Activated CD8-positive, alpha-beta T cell treated with anti-CD3 and anti-CD28 coated beads for 36 hours (primary cell): ENCODE data around the gene TMEM168. TPM values are rescaled to one million over a fixed set of nuclear protein-coding genes. Genes with fewer than 3 reads are reported as not detected.
"Not testable (repeated sequence)": the region's sequence is repeated elsewhere in the genome, so short reads cannot be mapped to it uniquely, and the experiment has no call there.

ENCODE experiments used
- ATAC-seq: fragments of 200-7000 bp; cut with Tn5 transposase; one replicate; pipeline ENCODE4 v1.10.0; 2021; ENCODE audit warnings: mild to moderate bottlenecking, moderate library complexity
- CTCF ChIA-PET: fragments of 350-600 bp; sonication (Branson Sonifier 250); formaldehyde crosslinking; loops from one replicate; lab custom pipeline; 2021; ENCODE audit warnings: antibody characterized with exemption; lab: Charles Lee
- POLR2A ChIA-PET: fragments of 350-600 bp; sonication (Branson Sonifier 250); formaldehyde crosslinking; loops from one replicate; lab custom pipeline; 2021; ENCODE audit warnings: antibody characterized with exemption; lab: Charles Lee
- DNase-seq: peaks from one replicate; pipeline ENCODE4 v3.0.0-alpha.2; 2020
- H3K27ac Mint-ChIP-seq: one replicate; pipeline ENCODE4 v1.8.0; 2021; ENCODE audit warnings: mild to moderate bottlenecking, mixed read lengths
- H3K27me3 Mint-ChIP-seq: one replicate; pipeline ENCODE4 v1.8.0; 2021; ENCODE audit warnings: mixed read lengths
- H3K36me3 Mint-ChIP-seq: one replicate; pipeline ENCODE4 v1.8.0; 2021; ENCODE audit warnings: low read depth, mixed read lengths
- H3K4me1 Mint-ChIP-seq: one replicate; pipeline ENCODE4 v1.8.0; 2021; ENCODE audit warnings: low read depth, mixed read lengths
- H3K4me3 Mint-ChIP-seq: one replicate; pipeline ENCODE4 v1.8.0; 2021; ENCODE audit warnings: mild to moderate bottlenecking, moderate library complexity, mixed read lengths
- H3K9me3 Mint-ChIP-seq: one replicate; pipeline ENCODE4 v1.8.0; 2021; ENCODE audit warnings: mixed read lengths
- CTCF ChIP-seq: fragments of 200-600 bp; IDR thresholded peaks from one replicate; pipeline ENCODE4 v1.8.0; 2022; ENCODE audit warnings: antibody characterized with exemption, mild to moderate bottlenecking
- intact Hi-C: fragments of 100-400 bp; cut with micrococcal nuclease; formaldehyde crosslinking; loops from one replicate; pipeline ENCODE4 v1.10.0; 2022
- total RNA-seq, 2 experiments: library from RNA; stranded (reverse); gene quantifications; one replicate each; pipeline ENCODE4 v1.2.3, GENCODE V29; 2021

TMEM168 gene, protein sequence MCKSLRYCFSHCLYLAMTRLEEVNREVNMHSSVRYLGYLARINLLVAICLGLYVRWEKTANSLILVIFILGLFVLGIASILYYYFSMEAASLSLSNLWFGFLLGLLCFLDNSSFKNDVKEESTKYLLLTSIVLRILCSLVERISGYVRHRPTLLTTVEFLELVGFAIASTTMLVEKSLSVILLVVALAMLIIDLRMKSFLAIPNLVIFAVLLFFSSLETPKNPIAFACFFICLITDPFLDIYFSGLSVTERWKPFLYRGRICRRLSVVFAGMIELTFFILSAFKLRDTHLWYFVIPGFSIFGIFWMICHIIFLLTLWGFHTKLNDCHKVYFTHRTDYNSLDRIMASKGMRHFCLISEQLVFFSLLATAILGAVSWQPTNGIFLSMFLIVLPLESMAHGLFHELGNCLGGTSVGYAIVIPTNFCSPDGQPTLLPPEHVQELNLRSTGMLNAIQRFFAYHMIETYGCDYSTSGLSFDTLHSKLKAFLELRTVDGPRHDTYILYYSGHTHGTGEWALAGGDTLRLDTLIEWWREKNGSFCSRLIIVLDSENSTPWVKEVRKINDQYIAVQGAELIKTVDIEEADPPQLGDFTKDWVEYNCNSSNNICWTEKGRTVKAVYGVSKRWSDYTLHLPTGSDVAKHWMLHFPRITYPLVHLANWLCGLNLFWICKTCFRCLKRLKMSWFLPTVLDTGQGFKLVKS
- total RNA-seq, result 10 to 100 TPM; 15.2 to 15.5 TPM

- ChIA-PET POLR2A (interaction anchor here (1.3 to 2.5 kb wide), 3 partner anchors 12 to 339 kb away, joined by 3 to 6 read pairs (median 5); partner anchors contain the start of gene IFRD1), CTCF (interaction anchor here (0.9 to 1.7 kb wide), 2 partner anchors 9 to 236 kb away, joined by 3 to 6 read pairs; no protein-coding TSS in a partner anchor)
- DNase-seq, result peak; percentile 87
- H3K36me3 Mint-ChIP-seq, result peaks cover 14% of the 10 kb centered on the region
- H3K27ac Mint-ChIP-seq, result peak within 1 kb of the TSS; percentile 89
- peak; percentile 88 for ATAC-seq
- H3K9me3 Mint-ChIP-seq, result no peaks in the 10 kb centered on the region
- no peak for TF ChIP-seq CTCF
- no peaks in the 10 kb centered on the region for H3K27me3 Mint-ChIP-seq
- intact Hi-C loops, result loop anchor here (10.0 kb wide), 1 partner anchor 335 kb away; the partner anchor contains the start of gene IFRD1
- H3K4me1 Mint-ChIP-seq, result peaks cover 41% of the 10 kb centered on the region
- H3K4me3 Mint-ChIP-seq, result peak within 1 kb of the TSS; percentile 98
Observed at GRCh38 chr7:112789817-112790585, at the start of gene TMEM168. TMEM168 (minus strand) TSS chr7:112790393; CDS start chr7:112784825, 5,568 bp downstream.

DNA sequence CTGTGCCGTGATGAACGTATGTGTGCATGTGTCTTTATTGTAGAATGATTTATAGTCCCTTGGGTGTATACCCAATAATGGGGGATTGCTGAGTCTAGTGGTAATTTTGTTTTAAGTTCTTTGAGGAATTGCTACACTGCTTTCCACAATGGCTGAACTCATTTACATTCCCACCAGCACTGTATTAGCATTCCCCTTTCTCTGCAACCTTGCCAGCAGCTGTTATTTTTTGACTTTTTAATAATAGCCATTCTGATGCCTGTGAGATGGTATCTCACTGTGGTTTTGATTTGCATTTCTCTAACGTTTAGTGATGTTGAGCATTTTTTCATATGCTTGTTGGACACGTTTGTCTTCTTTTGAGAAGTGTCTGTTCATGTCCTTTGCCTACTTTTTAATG, 45.7 kb upstream of the TMEM168 start:
- H3K9me3 Mint-ChIP-seq, H3K27ac Mint-ChIP-seq, CTCF ChIA-PET, ATAC-seq, POLR2A ChIA-PET, H3K4me1 Mint-ChIP-seq, H3K4me3 Mint-ChIP-seq, DNase-seq, intact Hi-C loops, H3K27me3 Mint-ChIP-seq: not testable (repeated sequence)
- peaks cover 41% of the 10 kb centered on the region for H3K36me3 Mint-ChIP-seq

DNA sequence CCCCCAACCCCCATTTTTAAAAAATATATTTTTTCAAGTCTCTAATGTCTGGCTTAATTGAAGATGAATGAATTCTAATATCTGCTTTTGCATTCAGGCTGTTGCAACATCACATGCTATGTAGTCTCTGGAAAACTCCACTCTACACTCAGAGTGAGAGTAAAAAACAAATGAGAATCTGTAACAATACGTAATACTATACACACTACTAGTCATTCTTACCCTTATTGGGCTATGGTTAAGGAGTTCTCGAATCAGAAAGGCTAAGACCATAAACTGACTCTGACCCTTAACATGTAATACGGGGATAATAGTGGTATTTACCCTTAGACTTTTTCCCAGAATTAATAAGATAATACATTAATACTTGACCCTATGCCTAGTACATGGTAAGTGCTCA, 42.9 kb upstream of the TMEM168 start:
- intact Hi-C loops, result no loop called here
- TF ChIP-seq CTCF, result no peak

DNA sequence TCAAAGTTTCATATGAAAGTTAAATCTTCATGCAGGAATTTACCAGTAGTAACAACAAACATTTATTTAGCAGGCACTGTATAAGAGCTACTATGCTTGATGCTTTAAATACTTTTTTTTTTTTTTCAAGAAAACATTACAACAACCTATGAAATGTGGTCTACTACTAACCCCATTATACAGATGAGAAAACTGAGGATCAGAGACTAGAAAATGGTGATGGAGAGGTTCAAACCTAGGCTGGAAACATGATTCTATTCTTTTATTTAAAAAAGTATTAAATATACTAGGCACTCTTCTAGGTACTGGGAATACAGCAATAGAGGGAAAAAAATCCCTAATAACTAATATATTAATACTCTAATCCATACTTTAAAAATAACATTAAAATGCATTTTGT, 40.6 kb upstream of the TMEM168 start:
- CTCF ChIA-PET, result no interaction called here
- intact Hi-C loops, result no loop called here
- ATAC-seq, result no peak
- DNase-seq, result no peak
- no peaks in the 10 kb centered on the region for H3K27me3 Mint-ChIP-seq
- POLR2A ChIA-PET, result no interaction called here
- TF ChIP-seq CTCF, result no peak
- H3K36me3 Mint-ChIP-seq, result peaks cover 47% of the 10 kb centered on the region
- no peak overlapping the region for H3K4me3 Mint-ChIP-seq
- H3K27ac Mint-ChIP-seq, result no peak overlapping the region
- no peaks in the 10 kb centered on the region for H3K4me1 Mint-ChIP-seq
- peaks cover 16% of the 10 kb centered on the region for H3K9me3 Mint-ChIP-seq

More for the DNA sequence above, 42.9 kb upstream of the TMEM168 start:
- ChIA-PET CTCF (no interaction called here), POLR2A (no interaction called here)
- Mint-ChIP-seq H3K27ac (no peak overlapping the region), H3K9me3 (peaks cover 15% of the 10 kb centered on the region), H3K4me1 (no peaks in the 10 kb centered on the region), H3K36me3 (peaks cover 60% of the 10 kb centered on the region), H3K27me3 (no peaks in the 10 kb centered on the region), H3K4me3 (no peak overlapping the region)
- DNase-seq, result no peak
- ATAC-seq, result no peak

- Mint-ChIP-seq H3K9me3 (peaks cover 16% of the 10 kb centered on the region), H3K36me3 (peaks cover 56% of the 10 kb centered on the region), H3K4me3 (no peak overlapping the region), H3K27me3 (no peaks in the 10 kb centered on the region), H3K4me1 (no peaks in the 10 kb centered on the region), H3K27ac (no peak overlapping the region)
- ChIA-PET POLR2A (no interaction called here), CTCF (no interaction called here)
- TF ChIP-seq CTCF, result no peak
- intact Hi-C loops, result no loop called here
- DNase-seq (no peak), ATAC-seq (no peak)
Observed at GRCh38 chr7:112828696-112829095, 38.5 kb upstream of the TMEM168 start.
